ENCODE results near the gene VOPP1.

GRCh38 chr7:55468495-55468894, 103.8 kb downstream of the VOPP1 start:
- TF ChIP-seq CEBPB (IDR thresholded peaks at IDR 0.05) (no peak), MAX (IDR thresholded peaks at IDR 0.05) (no peak), FOXM1 (IDR thresholded peaks at IDR 0.05; ENCODE audit: borderline replicate concordance, low read depth) (no peak), EP300 (IDR thresholded peaks at IDR 0.05; ENCODE audit: borderline replicate concordance) (no peak), REST (IDR thresholded peaks at IDR 0.05; ENCODE audit: low read depth) (no peak), EGR1 (IDR thresholded peaks at IDR 0.05) (no peak), NFIC (IDR thresholded peaks at IDR 0.05) (no peak), YY1 (IDR thresholded peaks at IDR 0.05; ENCODE audit: low read depth) (no peak), TAF1 (IDR thresholded peaks at IDR 0.05; ENCODE audit: low read depth) (no peak), ZBTB7A (IDR thresholded peaks at IDR 0.05; ENCODE audit: low read depth) (no peak), TEAD4 (IDR thresholded peaks at IDR 0.05) (no peak)
